ENCODE measurements around the gene MORN1. TPM values are rescaled to one million over a fixed set of nuclear protein-coding genes. Genes with fewer than 3 reads are reported as not detected.
"Not testable (repeated sequence)": the region's sequence is repeated elsewhere in the genome, so short reads cannot be mapped to it uniquely, and the experiment has no call there.

MORN1 gene
- total RNA-seq = 21.6 to 25.0 TPM (median 24.3 TPM) in 3 replicates

DNA sequence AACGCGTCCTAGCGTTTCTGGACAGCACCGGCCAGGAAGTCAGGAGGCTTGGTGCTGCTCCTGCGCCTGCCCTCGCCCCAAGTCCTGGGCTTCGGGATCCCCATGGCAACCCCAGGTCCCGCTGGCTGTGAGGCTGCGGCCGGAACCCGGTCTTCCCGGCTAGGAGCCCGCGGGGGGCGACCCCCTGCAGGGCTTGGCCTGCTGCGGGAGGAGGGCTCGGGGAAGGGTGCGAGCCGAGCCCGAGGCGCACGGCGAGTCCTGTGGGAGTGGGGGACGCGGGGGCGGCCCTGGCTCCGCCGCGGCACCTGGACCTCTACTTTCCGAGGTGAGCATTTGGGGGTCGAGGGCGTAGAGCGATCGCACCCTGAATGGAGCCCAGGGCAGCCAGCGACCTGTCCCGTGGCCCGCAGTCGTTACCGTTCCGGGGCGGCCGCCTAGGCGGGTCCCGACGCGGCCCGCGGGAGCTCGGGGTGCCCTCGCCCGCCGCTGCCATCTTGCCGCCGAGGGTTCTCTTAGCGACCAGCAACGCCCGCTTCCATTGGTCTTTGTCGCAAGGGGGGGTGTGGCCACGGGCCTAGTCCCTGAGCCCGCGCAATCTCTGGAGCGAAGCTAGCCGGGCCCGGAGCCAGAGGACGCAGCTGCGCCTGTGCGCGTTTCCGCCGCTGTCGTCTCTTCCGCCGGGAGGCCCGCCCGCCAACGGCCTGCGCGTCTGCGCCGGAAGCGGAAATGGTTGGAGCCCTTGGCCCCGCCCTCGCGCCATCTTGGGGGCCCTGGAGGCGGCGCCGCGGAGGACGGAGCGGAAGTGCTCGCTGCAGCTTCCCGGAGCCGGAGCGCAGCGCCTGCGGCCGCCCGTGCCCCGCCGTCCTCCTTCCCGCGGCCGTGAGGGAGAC is at the start of gene MORN1, which contains the start of gene RER1:
MORN1 (minus strand) TSS at position 514 of the 890 bp plus-strand sequence; CDS start at position 493, 21 bp downstream.
RER1 (plus strand) TSS at position 801 of the 890 bp plus-strand sequence. CDS start 3,950 bp downstream, outside the sequence.
- DNase-seq (ENCODE audit: low spot score in 2 of 2, unreplicated experiment in 2 of 2) = peak; percentile 98
- TF ChIP-seq, protein P1, sequence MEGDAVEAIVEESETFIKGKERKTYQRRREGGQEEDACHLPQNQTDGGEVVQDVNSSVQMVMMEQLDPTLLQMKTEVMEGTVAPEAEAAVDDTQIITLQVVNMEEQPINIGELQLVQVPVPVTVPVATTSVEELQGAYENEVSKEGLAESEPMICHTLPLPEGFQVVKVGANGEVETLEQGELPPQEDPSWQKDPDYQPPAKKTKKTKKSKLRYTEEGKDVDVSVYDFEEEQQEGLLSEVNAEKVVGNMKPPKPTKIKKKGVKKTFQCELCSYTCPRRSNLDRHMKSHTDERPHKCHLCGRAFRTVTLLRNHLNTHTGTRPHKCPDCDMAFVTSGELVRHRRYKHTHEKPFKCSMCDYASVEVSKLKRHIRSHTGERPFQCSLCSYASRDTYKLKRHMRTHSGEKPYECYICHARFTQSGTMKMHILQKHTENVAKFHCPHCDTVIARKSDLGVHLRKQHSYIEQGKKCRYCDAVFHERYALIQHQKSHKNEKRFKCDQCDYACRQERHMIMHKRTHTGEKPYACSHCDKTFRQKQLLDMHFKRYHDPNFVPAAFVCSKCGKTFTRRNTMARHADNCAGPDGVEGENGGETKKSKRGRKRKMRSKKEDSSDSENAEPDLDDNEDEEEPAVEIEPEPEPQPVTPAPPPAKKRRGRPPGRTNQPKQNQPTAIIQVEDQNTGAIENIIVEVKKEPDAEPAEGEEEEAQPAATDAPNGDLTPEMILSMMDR (IDR thresholded peaks at IDR 0.05; ENCODE audit: unreplicated experiment) = no peak
- Mint-ChIP-seq H3K9me3 (no peaks in the 10 kb centered on the region), H3K27me3 (ENCODE audit: low read depth) (no peaks in the 10 kb centered on the region), H3K4me3 (peak within 1 kb of the TSS; percentile 84), H3K36me3 (peaks cover 10% of the 10 kb centered on the region), H3K27ac (peak within 1 kb of the TSS; percentile 80), H3K4me1 (peaks cover 22% of the 10 kb centered on the region)

DNA sequence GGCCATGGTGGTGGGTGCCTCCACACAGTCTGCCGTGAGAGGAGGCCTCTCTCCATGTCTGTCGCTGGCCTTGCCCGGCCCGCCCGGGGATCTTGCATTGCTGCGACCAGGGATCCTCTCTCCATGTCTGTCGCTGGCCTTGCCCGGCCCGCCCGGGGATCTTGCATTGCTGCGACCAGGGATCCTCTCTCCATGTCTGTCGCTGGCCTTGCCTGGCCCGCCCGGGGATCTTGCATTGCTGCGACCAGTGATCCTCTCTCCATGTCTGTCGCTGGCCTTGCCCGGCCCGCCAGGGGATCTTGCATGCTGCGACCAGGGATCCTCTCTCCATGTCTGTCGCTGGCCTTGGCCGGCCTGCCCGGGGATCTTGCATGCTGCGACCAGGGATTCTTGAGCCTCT is 49.0 kb upstream of the MORN1 start:
- DNase-seq (ENCODE audit: low spot score in 2 of 2, unreplicated experiment in 2 of 2); H3K27ac Mint-ChIP-seq; H3K9me3 Mint-ChIP-seq; H3K4me3 Mint-ChIP-seq; H3K36me3 Mint-ChIP-seq; H3K4me1 Mint-ChIP-seq: not testable (repeated sequence)
- H3K27me3 Mint-ChIP-seq (ENCODE audit: low read depth) = peaks cover 65% of the 10 kb centered on the region

DNA sequence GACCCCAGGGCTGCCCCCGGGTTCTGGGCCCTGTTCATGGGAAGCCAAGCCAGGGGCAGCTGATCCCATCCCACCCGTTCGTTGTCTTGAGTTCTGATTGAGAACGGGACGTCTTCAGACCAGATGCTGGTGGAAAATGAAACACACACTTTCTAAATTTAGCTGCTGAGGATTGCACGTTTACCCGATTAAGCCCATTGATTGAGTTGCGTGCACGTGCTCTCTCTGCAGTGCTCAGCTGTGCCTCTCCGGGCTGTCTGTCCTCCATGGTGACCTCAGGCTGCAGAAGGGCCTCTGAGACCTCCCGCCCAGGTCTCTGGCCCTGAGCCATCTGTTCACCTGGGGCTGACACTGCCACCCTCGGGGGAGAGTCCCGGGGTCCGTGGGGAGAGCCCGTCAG is 48.0 kb upstream of the MORN1 start:
- Mint-ChIP-seq H3K27ac (no peak overlapping the region), H3K4me1 (peaks cover 2% of the 10 kb centered on the region), H3K27me3 (ENCODE audit: low read depth) (peaks cover 63% of the 10 kb centered on the region), H3K9me3 (no peaks in the 10 kb centered on the region), H3K4me3 (no peak overlapping the region), H3K36me3 (no peaks in the 10 kb centered on the region)
- DNase-seq (ENCODE audit: low spot score in 2 of 2, unreplicated experiment in 2 of 2) = no peak
- TF ChIP-seq, protein P1 (IDR thresholded peaks at IDR 0.05; ENCODE audit: unreplicated experiment) = no peak

DNA sequence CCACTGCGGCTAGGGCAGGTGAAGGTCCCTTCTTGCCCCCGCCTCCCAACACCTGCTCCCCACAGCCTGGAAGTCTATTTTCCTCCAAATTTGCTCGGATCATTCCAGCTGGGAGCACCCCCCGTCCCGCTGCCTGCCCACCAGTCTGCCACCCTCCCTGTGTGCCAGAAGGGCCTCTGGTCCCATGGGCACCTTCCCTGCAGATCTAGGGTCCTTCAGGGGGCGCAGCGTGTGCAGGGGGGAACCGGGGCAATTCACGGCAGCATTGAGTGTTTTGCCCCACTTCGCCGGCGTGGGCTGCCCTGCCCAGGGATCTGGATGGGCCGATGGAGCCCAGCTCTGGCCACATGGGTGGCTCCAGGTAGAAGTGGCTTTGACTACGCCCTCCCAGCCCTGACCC is 47.3 kb upstream of the MORN1 start:
- TF ChIP-seq, protein P1 (IDR thresholded peaks at IDR 0.05; ENCODE audit: unreplicated experiment) = no peak
- H3K27me3 Mint-ChIP-seq (ENCODE audit: low read depth) = peaks cover 62% of the 10 kb centered on the region
- H3K36me3 Mint-ChIP-seq = no peaks in the 10 kb centered on the region
- H3K4me1 Mint-ChIP-seq = peaks cover 2% of the 10 kb centered on the region
- DNase-seq (ENCODE audit: low spot score in 2 of 2, unreplicated experiment in 2 of 2) = no peak
- no peak overlapping the region for H3K27ac Mint-ChIP-seq
- H3K4me3 Mint-ChIP-seq = no peak overlapping the region
- H3K9me3 Mint-ChIP-seq = no peaks in the 10 kb centered on the region

DNA sequence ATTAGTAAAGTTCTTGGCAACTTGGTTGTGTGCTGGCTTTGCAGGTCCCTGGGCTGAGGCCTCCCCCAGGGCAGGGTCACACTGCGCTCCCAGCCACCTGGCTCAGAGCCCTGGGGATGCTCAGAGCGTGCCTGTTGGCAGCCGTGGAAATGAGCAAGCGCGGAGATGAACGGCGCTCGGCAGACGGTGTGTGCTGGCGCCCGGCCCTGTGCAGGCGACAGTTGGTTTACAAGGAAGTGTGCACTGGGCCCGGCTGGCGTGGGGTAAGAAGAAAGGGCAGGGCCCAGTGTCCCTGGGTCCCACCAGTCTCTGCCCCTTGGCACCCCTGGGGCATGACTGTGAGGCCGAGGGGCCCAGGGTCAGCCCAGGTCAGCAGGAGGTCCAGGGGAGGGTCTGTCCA is 46.7 kb upstream of the MORN1 start:
- peaks cover 2% of the 10 kb centered on the region for H3K4me1 Mint-ChIP-seq
- peaks cover 67% of the 10 kb centered on the region for H3K27me3 Mint-ChIP-seq (ENCODE audit: low read depth)

DNA sequence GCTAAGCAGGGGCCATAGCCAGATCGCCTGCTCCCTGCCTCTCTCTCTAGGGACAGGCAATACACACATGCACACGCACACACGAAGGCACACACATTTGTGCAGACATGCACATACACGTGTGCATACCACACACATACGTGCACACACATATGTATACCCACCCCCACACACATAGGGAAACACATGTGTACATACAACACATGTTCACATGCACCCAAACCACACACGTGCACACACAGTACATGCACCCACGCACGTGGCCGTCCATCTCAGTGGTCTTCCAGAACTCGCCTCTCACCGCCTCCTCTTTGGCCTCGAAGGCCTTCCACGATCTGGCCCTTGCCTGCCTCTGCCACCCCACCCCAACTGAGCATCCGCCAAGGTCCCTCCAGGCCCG is 46.3 kb upstream of the MORN1 start:
- Mint-ChIP-seq H3K9me3 (no peaks in the 10 kb centered on the region), H3K36me3 (no peaks in the 10 kb centered on the region), H3K27ac (no peak overlapping the region), H3K4me3 (no peak overlapping the region), H3K27me3 (ENCODE audit: low read depth) (peaks cover 66% of the 10 kb centered on the region), H3K4me1 (no peaks in the 10 kb centered on the region)
- no peak for DNase-seq (ENCODE audit: low spot score in 2 of 2, unreplicated experiment in 2 of 2)
- TF ChIP-seq, protein P1 (IDR thresholded peaks at IDR 0.05; ENCODE audit: unreplicated experiment) = no peak

More for the DNA sequence above, 46.7 kb upstream of the MORN1 start:
- TF ChIP-seq, protein P1 (IDR thresholded peaks at IDR 0.05; ENCODE audit: unreplicated experiment) = no peak
- Mint-ChIP-seq H3K36me3 (no peaks in the 10 kb centered on the region), H3K4me3 (no peak overlapping the region), H3K9me3 (no peaks in the 10 kb centered on the region), H3K27ac (no peak overlapping the region)
- no peak for DNase-seq (ENCODE audit: low spot score in 2 of 2, unreplicated experiment in 2 of 2)

Measured in mesothelial cell of epicardium (in vitro differentiated cells).